Neural cell (in vitro differentiated cells): ENCODE data around the gene IL18R1. TPM values are rescaled to one million over a fixed set of nuclear protein-coding genes. Genes with fewer than 3 reads are reported as not detected.

Experiments
- H2AFZ ChIP-seq: fragments of 200-600, 300-800 bp; sonication (generic), shearing (Covaris generic); 2 replicates; pipeline ENCODE4 v1.6.0; 2014; ENCODE audit warnings: low read depth, mild to moderate bottlenecking, antibody characterized with exemption, low read length, moderate library complexity
- H3F3A ChIP-seq: fragments of 200-600 bp; shearing (Covaris generic); 2 replicates; pipeline ENCODE4 v1.6.1; 2016; ENCODE audit warnings: mild to moderate bottlenecking, moderate library complexity, mixed read lengths, antibody characterized with exemption, low read length; ENCODE audit not compliant: insufficient read depth, poor library complexity, severe bottlenecking
- H3K27ac ChIP-seq: fragments of 200-600, 300-800 bp; sonication (generic), shearing (Covaris generic); 2 replicates; pipeline ENCODE4 v1.5.1; 2014; ENCODE audit warnings: mild to moderate bottlenecking, low read length, moderate library complexity
- H3K27me3 ChIP-seq: fragments of 300-800, 200-600 bp; sonication (generic), shearing (Covaris generic); 2 replicates; pipeline ENCODE4 v1.6.0; 2014; ENCODE audit warnings: mild to moderate bottlenecking, low read depth, low read length, moderate library complexity; ENCODE audit not compliant: insufficient read depth
- H3K36me3 ChIP-seq: fragments of 300-800, 200-600 bp; sonication (generic), shearing (Covaris generic); 2 replicates; pipeline ENCODE4 v1.5.1; 2014; ENCODE audit warnings: mild to moderate bottlenecking, antibody characterized with exemption, low read length, moderate library complexity; ENCODE audit not compliant: insufficient read depth
- H3K4me2 ChIP-seq: fragments of 300-800, 200-600 bp; sonication (generic), shearing (Covaris generic); 2 replicates; pipeline ENCODE4 v1.6.0; 2014; ENCODE audit warnings: mild to moderate bottlenecking, low read length
- H3K4me3 ChIP-seq: fragments of 300-800, 200-600 bp; sonication (generic), shearing (Covaris generic); 2 replicates; pipeline ENCODE4 v1.5.1; 2014; ENCODE audit warnings: mild to moderate bottlenecking, low read length, moderate library complexity
- H3K79me2 ChIP-seq: fragments of 200-600 bp; shearing (Covaris generic); replicated peaks from 2 replicates; pipeline ENCODE4 v1.6.0; 2014; ENCODE audit warnings: mild to moderate bottlenecking, low read length, moderate library complexity; ENCODE audit not compliant: insufficient read depth
- H3K9ac ChIP-seq: fragments of 300-800, 200-600 bp; sonication (generic), shearing (Covaris generic); 2 replicates; pipeline ENCODE4 v1.6.1; 2016; ENCODE audit warnings: mild to moderate bottlenecking, low read length, mixed read lengths
- H3K9me2 ChIP-seq: fragments of 200-600 bp; shearing (Covaris generic); 2 replicates; pipeline ENCODE4 v1.6.1; 2016; ENCODE audit warnings: mild to moderate bottlenecking, low read length, mixed read lengths; ENCODE audit not compliant: insufficient read depth
- H3K9me3 ChIP-seq: fragments of 200-600, 300-800 bp; sonication (generic), shearing (Covaris generic); 2 replicates; pipeline ENCODE4 v1.6.1; 2016; ENCODE audit warnings: mild to moderate bottlenecking, mixed run types, low read length, moderate library complexity, mixed read lengths
- H4K20me1 ChIP-seq: fragments of 200-600 bp; shearing (Covaris generic); 2 replicates; pipeline ENCODE4 v1.6.1; 2016; ENCODE audit warnings: mild to moderate bottlenecking, mixed run types; ENCODE audit not compliant: insufficient read depth
- CTCF ChIP-seq: fragments of 450-650 bp; IDR thresholded peaks from 2 replicates; pipeline ENCODE4 v1.5.1; 2014; ENCODE audit warnings: antibody characterized with exemption, mild to moderate bottlenecking, moderate library complexity; ENCODE audit not compliant: poor library complexity, severe bottlenecking
- EP300 ChIP-seq: fragments of 450-650 bp; conservative IDR thresholded peaks from 2 replicates; pipeline ENCODE4 v1.6.1; 2014; ENCODE audit warnings: antibody characterized with exemption, mild to moderate bottlenecking, moderate library complexity; ENCODE audit not compliant: poor library complexity, severe bottlenecking
- EZH2 ChIP-seq: fragments of 200-600, 300-800 bp; shearing (Covaris generic), sonication (generic); IDR thresholded peaks from 2 replicates; pipeline ENCODE4 v1.6.1; 2014; ENCODE audit warnings: antibody characterized with exemption, low read length, borderline replicate concordance, mild to moderate bottlenecking; ENCODE audit not compliant: insufficient read depth, poor library complexity, severe bottlenecking
- MXI1 ChIP-seq: fragments of 450-650 bp; conservative IDR thresholded peaks from 2 replicates; pipeline ENCODE4 v1.6.1; 2014; ENCODE audit warnings: antibody characterized with exemption, mild to moderate bottlenecking; ENCODE audit not compliant: poor library complexity, severe bottlenecking
- POLR2AphosphoS5 ChIP-seq: IDR thresholded peaks from 2 replicates; pipeline ENCODE4 v1.6.1; 2012
- RAD21 ChIP-seq: fragments of 450-650 bp; conservative IDR thresholded peaks from 2 replicates; pipeline ENCODE4 v1.6.1; 2014; ENCODE audit warnings: antibody characterized with exemption, mild to moderate bottlenecking, moderate library complexity
- SMC3 ChIP-seq: fragments of 450-650 bp; conservative IDR thresholded peaks from 2 replicates; pipeline ENCODE4 v1.6.1; 2014; ENCODE audit warnings: antibody characterized with exemption, mild to moderate bottlenecking, moderate library complexity; ENCODE audit not compliant: poor library complexity
- TAF1 ChIP-seq: IDR thresholded peaks from 2 replicates; pipeline ENCODE4 v1.6.1; 2012; ENCODE audit warnings: low read depth
- polyA plus RNA-seq: library from polyadenylated mRNA; depleted of rRNA; stranded (reverse); fragments of >200 nt; gene quantifications from 2 replicates; pipeline ENCODE4 v1.2.3, GENCODE V29; 2014
- TF ChIP-seq, protein P1 (sequence below): IDR thresholded peaks from 2 replicates; pipeline ENCODE4 v1.6.1; 2012; ENCODE audit warnings: borderline replicate concordance

IL18R1 gene
- polyA plus RNA-seq, 1 donor from 2014 or later = 0.09 TPM

GRCh38 chr2:102346381-102347130, 9.0 kb upstream of the IL18R1 start:
- Histone ChIP-seq H4K20me1 (no peaks in the 10 kb centered on the region), H3F3A (no peaks in the 10 kb centered on the region), H3K36me3 (no peaks in the 10 kb centered on the region), H3K9ac (no peak overlapping the region), H3K4me3 (no peak overlapping the region), H3K9me2 (no peaks in the 10 kb centered on the region), H3K79me2 (no peaks in the 10 kb centered on the region), H3K4me2 (no peak overlapping the region), H2AFZ (no peak overlapping the region), H3K27me3 (no peaks in the 10 kb centered on the region), H3K27ac (no peak overlapping the region), H3K9me3 (no peaks in the 10 kb centered on the region)
- no peak for TF ChIP-seq TAF1

DNA sequence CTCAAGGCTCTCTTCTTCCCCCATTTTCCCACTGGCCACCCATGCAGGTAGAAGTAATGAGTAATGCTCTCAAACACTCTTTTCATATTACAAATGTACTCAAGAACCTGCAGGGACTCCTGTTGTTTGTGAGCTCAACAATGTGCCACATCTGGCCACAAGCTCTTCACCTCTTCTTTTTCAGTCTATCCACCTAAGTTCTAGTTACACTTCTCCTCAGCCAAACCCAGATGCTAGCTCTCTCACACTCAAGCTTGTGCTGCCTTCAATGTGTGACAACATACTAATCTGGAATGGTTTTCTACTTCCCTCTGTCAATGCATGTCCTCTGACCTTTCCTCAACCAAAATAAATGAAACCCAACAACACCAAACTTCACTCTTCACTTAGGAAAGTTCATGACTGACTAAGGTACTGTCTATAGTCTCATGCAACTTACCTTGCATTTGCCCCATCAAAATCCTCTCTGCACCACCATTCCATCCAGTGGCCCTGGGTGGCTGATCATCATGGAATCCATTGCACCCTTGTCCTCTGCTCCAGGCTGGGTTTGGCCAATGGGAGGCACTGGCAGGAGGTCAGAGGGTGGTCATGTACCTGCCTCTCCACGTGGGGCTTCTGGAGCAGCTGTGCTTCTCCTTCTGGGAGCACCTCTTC, 5.3 kb upstream of the IL18R1 start:
- H2AFZ ChIP-seq = no peak overlapping the region
- H3K36me3 ChIP-seq = no peaks in the 10 kb centered on the region
- no peaks in the 10 kb centered on the region for H3K79me2 ChIP-seq
- peaks cover 10% of the 10 kb centered on the region for H3K27me3 ChIP-seq
- H3K4me3 ChIP-seq = no peak overlapping the region
- H4K20me1 ChIP-seq = no peaks in the 10 kb centered on the region
- no peak overlapping the region for H3K4me2 ChIP-seq
- TF ChIP-seq EZH2 (no peak), TAF1 (no peak), SMC3 (no peak), EP300 (no peak), MXI1 (no peak), CTCF (no peak), RAD21 (no peak), POLR2AphosphoS5 (no peak)
- TF ChIP-seq, protein P1, sequence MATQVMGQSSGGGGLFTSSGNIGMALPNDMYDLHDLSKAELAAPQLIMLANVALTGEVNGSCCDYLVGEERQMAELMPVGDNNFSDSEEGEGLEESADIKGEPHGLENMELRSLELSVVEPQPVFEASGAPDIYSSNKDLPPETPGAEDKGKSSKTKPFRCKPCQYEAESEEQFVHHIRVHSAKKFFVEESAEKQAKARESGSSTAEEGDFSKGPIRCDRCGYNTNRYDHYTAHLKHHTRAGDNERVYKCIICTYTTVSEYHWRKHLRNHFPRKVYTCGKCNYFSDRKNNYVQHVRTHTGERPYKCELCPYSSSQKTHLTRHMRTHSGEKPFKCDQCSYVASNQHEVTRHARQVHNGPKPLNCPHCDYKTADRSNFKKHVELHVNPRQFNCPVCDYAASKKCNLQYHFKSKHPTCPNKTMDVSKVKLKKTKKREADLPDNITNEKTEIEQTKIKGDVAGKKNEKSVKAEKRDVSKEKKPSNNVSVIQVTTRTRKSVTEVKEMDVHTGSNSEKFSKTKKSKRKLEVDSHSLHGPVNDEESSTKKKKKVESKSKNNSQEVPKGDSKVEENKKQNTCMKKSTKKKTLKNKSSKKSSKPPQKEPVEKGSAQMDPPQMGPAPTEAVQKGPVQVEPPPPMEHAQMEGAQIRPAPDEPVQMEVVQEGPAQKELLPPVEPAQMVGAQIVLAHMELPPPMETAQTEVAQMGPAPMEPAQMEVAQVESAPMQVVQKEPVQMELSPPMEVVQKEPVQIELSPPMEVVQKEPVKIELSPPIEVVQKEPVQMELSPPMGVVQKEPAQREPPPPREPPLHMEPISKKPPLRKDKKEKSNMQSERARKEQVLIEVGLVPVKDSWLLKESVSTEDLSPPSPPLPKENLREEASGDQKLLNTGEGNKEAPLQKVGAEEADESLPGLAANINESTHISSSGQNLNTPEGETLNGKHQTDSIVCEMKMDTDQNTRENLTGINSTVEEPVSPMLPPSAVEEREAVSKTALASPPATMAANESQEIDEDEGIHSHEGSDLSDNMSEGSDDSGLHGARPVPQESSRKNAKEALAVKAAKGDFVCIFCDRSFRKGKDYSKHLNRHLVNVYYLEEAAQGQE = no peak
- no peak overlapping the region for H3K27ac ChIP-seq
- H3K9ac ChIP-seq = no peak overlapping the region
- H3K9me2 ChIP-seq = no peaks in the 10 kb centered on the region
- no peaks in the 10 kb centered on the region for H3K9me3 ChIP-seq
- no peaks in the 10 kb centered on the region for H3F3A ChIP-seq
